ENCODE results near the gene NCBP2L.
A peak's percentile ranks its signal among the peaks of the same experiment; 100 is the strongest.

NCBP2L gene

GRCh38 chrX:107736781-107737531, 40.6 kb upstream of the NCBP2L start:
- CTCF ChIA-PET = interaction anchor here (0.6 to 1.9 kb wide), 5 partner anchors 8 to 66 kb away, joined by 3 to 5 read pairs (median 4); partner anchors contain the start of gene TSC22D3
- no peaks in the 10 kb centered on the region for H3K36me3 ChIP-seq (ENCODE audit: control insufficient read depth in 2 of 2, insufficient read depth in 1 of 2, low read length in 2 of 2)
- no peaks in the 10 kb centered on the region for H3K9me3 ChIP-seq (ENCODE audit: control insufficient read depth, insufficient read depth, low read depth, low read length)
- peak overlapping the region; percentile 77 for H3K27ac ChIP-seq (ENCODE audit: extremely low read depth, low read depth, low read length)
- POLR2A ChIA-PET = interaction anchor here (1.2 to 1.3 kb wide), 2 partner anchors 20 to 109 kb away, joined by 3 to 5 read pairs; no protein-coding TSS in a partner anchor
- H3K4me3 ChIP-seq (ENCODE audit: low read depth, low read length) = no peak overlapping the region
- peaks cover 20% of the 10 kb centered on the region for H3K4me1 ChIP-seq (ENCODE audit: control insufficient read depth, insufficient read depth, low read length)
- no peak for TF ChIP-seq ZNF169 (tag by site-specific recombination; IDR thresholded peaks at IDR 0.05)
- TF ChIP-seq PBX3 (CRISPR knock-in tag; IDR thresholded peaks at IDR 0.05) = no peak
- TF ChIP-seq ZBTB8A (tag by site-specific recombination; IDR thresholded peaks at IDR 0.05) = peak; percentile 79
- peak; percentile 53; the same call in 1 of the 2 replicates for TF ChIP-seq ZNF600 (tag by site-specific recombination; IDR thresholded peaks at IDR 0.05)
- no peak for TF ChIP-seq ZNF747 (tag by site-specific recombination; IDR thresholded peaks at IDR 0.05)
- TF ChIP-seq ZSCAN23 (tag by site-specific recombination; IDR thresholded peaks at IDR 0.05) = no peak
- TF ChIP-seq ZNF362 (tag by site-specific recombination; IDR thresholded peaks at IDR 0.05) = no peak
- peak; percentile 55; the same call in 1 of the 2 replicates for TF ChIP-seq ZNF423 (tag by site-specific recombination; IDR thresholded peaks at IDR 0.05)
- peak; percentile 87 for TF ChIP-seq KLF17 (tag by site-specific recombination; IDR thresholded peaks at IDR 0.05)
- no peak for TF ChIP-seq HIC1 (tag by site-specific recombination; IDR thresholded peaks at IDR 0.05)
- no peak for TF ChIP-seq ZSCAN4 (tag by site-specific recombination; IDR thresholded peaks at IDR 0.05)
- TF ChIP-seq GLI2 (tag by site-specific recombination; IDR thresholded peaks at IDR 0.05; ENCODE audit: borderline replicate concordance, low read depth) = 0 out of 2 replicates have a peak, but pooled peaks have one; percentile 52
- peak; percentile 65; the same call in 1 of the 2 replicates for TF ChIP-seq TCF7L2 (IDR thresholded peaks at IDR 0.05; ENCODE audit: borderline replicate concordance, low read depth, low read length)
- no peak for TF ChIP-seq WT1 (tag by site-specific recombination; IDR thresholded peaks at IDR 0.05)
- peak; percentile 63 for TF ChIP-seq SP7 (tag by site-specific recombination; IDR thresholded peaks at IDR 0.05)
- no peak for TF ChIP-seq ZNF558 (tag by site-specific recombination; IDR thresholded peaks at IDR 0.05)
- 0 out of 2 replicates have a peak, but pooled peaks have one; percentile 30 for TF ChIP-seq ZNF843 (tag by site-specific recombination; IDR thresholded peaks at IDR 0.05)
- TF ChIP-seq ZNF768 (tag by site-specific recombination; IDR thresholded peaks at IDR 0.05) = no peak
- no peak for TF ChIP-seq ZBTB11 (tag by site-specific recombination; conservative IDR thresholded peaks at IDR 0.05; ENCODE audit: low read depth)
- peak; percentile 36; the same call in 1 of the 2 replicates for TF ChIP-seq ZNF585B (tag by site-specific recombination; IDR thresholded peaks at IDR 0.05)
- no peak for TF ChIP-seq BCL6B (tag by site-specific recombination; IDR thresholded peaks at IDR 0.05)
- TF ChIP-seq PRDM1 (tag by site-specific recombination; IDR thresholded peaks at IDR 0.05) = no peak
- TF ChIP-seq ZBTB21 (tag by site-specific recombination; IDR thresholded peaks at IDR 0.05) = peak; percentile 54; the same call in 1 of the 2 replicates
- peak; percentile 44; the same call in 1 of the 2 replicates for TF ChIP-seq EGR2 (tag by site-specific recombination; IDR thresholded peaks at IDR 0.05; ENCODE audit: low read depth)
